ENCODE results near the gene KIF5C.

DNA sequence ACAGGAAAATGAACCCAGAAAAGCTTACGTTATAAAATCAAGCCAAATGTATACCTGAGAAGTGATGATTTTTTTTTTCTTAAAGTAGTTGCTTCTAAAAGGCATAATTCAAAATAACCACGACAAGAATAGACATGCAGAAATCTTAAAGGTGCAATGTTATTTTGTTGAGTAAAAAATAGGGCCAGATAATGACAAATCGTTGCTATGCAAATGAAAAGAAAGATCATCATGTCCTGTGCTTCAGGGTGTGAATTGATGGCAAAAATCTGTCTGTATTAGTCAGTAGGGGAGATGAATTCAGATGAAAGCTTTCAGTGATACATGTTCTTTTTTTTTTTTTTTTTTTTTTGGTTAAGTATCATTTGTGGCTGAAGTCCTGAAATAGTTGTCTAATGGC lies 187.5 kb downstream of the KIF5C start:
- TF ChIP-seq, protein P1, sequence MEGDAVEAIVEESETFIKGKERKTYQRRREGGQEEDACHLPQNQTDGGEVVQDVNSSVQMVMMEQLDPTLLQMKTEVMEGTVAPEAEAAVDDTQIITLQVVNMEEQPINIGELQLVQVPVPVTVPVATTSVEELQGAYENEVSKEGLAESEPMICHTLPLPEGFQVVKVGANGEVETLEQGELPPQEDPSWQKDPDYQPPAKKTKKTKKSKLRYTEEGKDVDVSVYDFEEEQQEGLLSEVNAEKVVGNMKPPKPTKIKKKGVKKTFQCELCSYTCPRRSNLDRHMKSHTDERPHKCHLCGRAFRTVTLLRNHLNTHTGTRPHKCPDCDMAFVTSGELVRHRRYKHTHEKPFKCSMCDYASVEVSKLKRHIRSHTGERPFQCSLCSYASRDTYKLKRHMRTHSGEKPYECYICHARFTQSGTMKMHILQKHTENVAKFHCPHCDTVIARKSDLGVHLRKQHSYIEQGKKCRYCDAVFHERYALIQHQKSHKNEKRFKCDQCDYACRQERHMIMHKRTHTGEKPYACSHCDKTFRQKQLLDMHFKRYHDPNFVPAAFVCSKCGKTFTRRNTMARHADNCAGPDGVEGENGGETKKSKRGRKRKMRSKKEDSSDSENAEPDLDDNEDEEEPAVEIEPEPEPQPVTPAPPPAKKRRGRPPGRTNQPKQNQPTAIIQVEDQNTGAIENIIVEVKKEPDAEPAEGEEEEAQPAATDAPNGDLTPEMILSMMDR (optimal IDR thresholded peaks at IDR 0.05 in 1 of 3, IDR thresholded peaks at IDR 0.05 in 1 of 3, conservative IDR thresholded peaks at IDR 0.05 in 1 of 3; ENCODE audit: extremely low read depth in 1 of 3, insufficient read depth in 2 of 3, low read length in 3 of 3), result no peak
- no peak for TF ChIP-seq EZH2 (IDR thresholded peaks at IDR 0.05; ENCODE audit: low read length)
